Stimulated activated CD8-positive, alpha-beta memory T cell treated with anti-CD3 and anti-CD28 coated beads, Interleukin-7, amount 100 ng/mL, for 1 hour (primary cell): Measurements from ENCODE around the gene APIP.

Source experiments
- DNase-seq, 2 donors: peaks; one replicate each; pipeline ENCODE4 v3.0.0-alpha.2; 2020; ENCODE audit warnings: low read depth in 2 of 2

APIP gene

GRCh38 chr11:34840736-34841386 is 75.3 kb downstream of the APIP start:
- no peak for DNase-seq

GRCh38 chr11:34839969-34840368 is 76.2 kb downstream of the APIP start:
- DNase-seq: no peak

GRCh38 chr11:34836958-34837856 is 79.0 kb downstream of the APIP start:
- DNase-seq: no peak

GRCh38 chr11:34833602-34834001 is 82.6 kb downstream of the APIP start:
- no peak for DNase-seq
